HCT116 (cell line): ENCODE data around the gene MAPRE3. TPM values are rescaled to one million over a fixed set of nuclear protein-coding genes. Genes with fewer than 3 reads are reported as not detected.
A peak's percentile ranks its signal among the peaks of the same experiment; 100 is the strongest.

Experiments used
- ATAC-seq: fragments of 200-7000 bp; cut with Tn5 transposase; 2 replicates; pipeline ENCODE4 v1.9.1; 2020; ENCODE audit warnings: mild to moderate bottlenecking, moderate library complexity
- BruUV-seq: library from RNA; stranded (reverse); fragments of 400-500 nt; replicated peaks from 2 replicates; lab custom pipeline; 2021; lab: Mats Ljungman, UMichigan
- CTCF ChIA-PET: fragments of 300-600 bp; sonication (Branson Sonifier 250); formaldehyde crosslinking; loops from one replicate; lab custom pipeline; 2021; ENCODE audit warnings: antibody characterized with exemption; lab: Charles Lee
- POLR2A ChIA-PET: fragments of 300-600, 350-600 bp; sonication (Branson Sonifier 250); formaldehyde crosslinking; loops from one replicate; lab custom pipeline; 2021; ENCODE audit warnings: antibody characterized with exemption; lab: Charles Lee
- RAD21 ChIA-PET, 2 experiments: fragments of 300-600 bp; sonication (Branson Sonifier 250); formaldehyde crosslinking; loops; one replicate each; lab custom pipeline; 2023; ENCODE audit warnings: low total read pairs in 2 of 2; ENCODE audit not compliant: uncharacterized antibody in 2 of 2, unreplicated experiment in 2 of 2, low non-redundant PET in 1 of 2; lab: Charles Lee
- DNase-seq: peaks from one replicate; pipeline ENCODE4 v3.0.0-alpha.2; 2010; ENCODE audit warnings: low read depth, low spot score
- H2AFZ ChIP-seq: fragments of 200-600 bp; shearing (Covaris generic), sonication (generic); 2 replicates; pipeline ENCODE4 v1.6.1; 2017; ENCODE audit warnings: low read depth, mixed run types, mixed read lengths, antibody characterized with exemption, low read length; ENCODE audit not compliant: poor library complexity, severe bottlenecking
- H3K27ac ChIP-seq: 2 replicates; pipeline ENCODE4 v1.5.1; 2012; ENCODE audit warnings: low read depth, low read length
- H3K27me3 ChIP-seq: fragments of 200-600 bp; sonication (generic); 2 replicates; pipeline ENCODE4 v1.6.1; 2016; ENCODE audit warnings: mixed run types, low read length, mixed read lengths; ENCODE audit not compliant: insufficient read depth
- H3K36me3 ChIP-seq, 2 experiments: fragments of 200-500 bp in 1 of 2; fragments of 200-600 bp in 1 of 2; sonication (Bioruptor generic) in 1 of 2; sonication (generic) in 1 of 2; 2 replicates each; pipeline versions ENCODE4 v1.5.1 to v1.6.1; 2014 to 2016; ENCODE audit warnings: low read length in 2 of 2, inconsistent platforms in 1 of 2, mixed read lengths in 1 of 2, mixed run types in 1 of 2; ENCODE audit not compliant: insufficient read depth in 2 of 2, control insufficient read depth in 1 of 2
- H3K4me1 ChIP-seq, 2 experiments: fragments of 200-600 bp in 1 of 2; sonication (generic) in 1 of 2; 2 replicates each; pipeline versions ENCODE4 v1.5.1 to v1.6.1; 2012 to 2017; ENCODE audit warnings: low read length in 2 of 2, inconsistent platforms in 1 of 2, mild to moderate bottlenecking in 1 of 2, mixed read lengths in 1 of 2, mixed run types in 1 of 2, moderate library complexity in 1 of 2; ENCODE audit not compliant: insufficient read depth in 2 of 2, control insufficient read depth in 1 of 2
- H3K4me2 ChIP-seq: fragments of 200-600 bp; sonication (generic); 2 replicates; pipeline ENCODE4 v1.6.1; 2017; ENCODE audit warnings: mixed run types, low read length, mixed read lengths
- H3K4me3 ChIP-seq, 2 experiments: fragments of 200-600 bp in 1 of 2; sonication (generic) in 1 of 2; replicated peaks in 1 of 2; 2 replicates each; pipeline ENCODE4 v1.5.1; 2011 to 2016; ENCODE audit warnings: low read length in 2 of 2, control low read depth in 1 of 2, low read depth in 1 of 2, mild to moderate bottlenecking in 1 of 2, mixed read lengths in 1 of 2, mixed run types in 1 of 2
- H3K79me2 ChIP-seq: fragments of 200-600 bp; sonication (generic); 2 replicates; pipeline ENCODE4 v1.6.1; 2017; ENCODE audit warnings: mild to moderate bottlenecking, mixed run types, low read length, moderate library complexity, mixed read lengths; ENCODE audit not compliant: insufficient read depth
- H3K9ac ChIP-seq: fragments of 200-600 bp; sonication (generic); 2 replicates; pipeline ENCODE4 v1.6.1; 2016; ENCODE audit warnings: low read length, mixed read lengths
- H3K9me2 ChIP-seq: fragments of 200-600 bp; sonication (generic), shearing (Covaris generic); 2 replicates; pipeline ENCODE4 v1.6.1; 2017; ENCODE audit warnings: mixed run types, mild to moderate bottlenecking, moderate library complexity; ENCODE audit not compliant: insufficient read depth
- H3K9me3 ChIP-seq, 2 experiments: fragments of 200-500 bp in 1 of 2; fragments of 200-600 bp in 1 of 2; sonication (Bioruptor generic) in 1 of 2; sonication (generic) in 1 of 2; 2 replicates each; pipeline ENCODE4 v1.6.1; 2014 to 2017; ENCODE audit warnings: low read length in 2 of 2, mixed read lengths in 2 of 2, inconsistent platforms in 1 of 2, low read depth in 1 of 2, mild to moderate bottlenecking in 1 of 2, mixed run types in 1 of 2, moderate library complexity in 1 of 2; ENCODE audit not compliant: control insufficient read depth in 1 of 2, insufficient read depth in 1 of 2
- H4K20me1 ChIP-seq: fragments of 200-600 bp; sonication (generic), shearing (Covaris generic); 2 replicates; pipeline ENCODE4 v1.6.1; 2017; ENCODE audit warnings: mixed run types, mild to moderate bottlenecking, moderate library complexity; ENCODE audit not compliant: insufficient read depth
- CBX3 ChIP-seq: IDR thresholded peaks from 2 replicates; pipeline ENCODE4 v1.6.1; 2012; ENCODE audit warnings: low read depth
- ELF1 ChIP-seq: IDR thresholded peaks from 2 replicates; pipeline ENCODE4 v1.6.1; 2012; ENCODE audit warnings: low read depth, borderline replicate concordance
- SP1 ChIP-seq: IDR thresholded peaks from 2 replicates; pipeline ENCODE4 v1.6.1; 2012; ENCODE audit warnings: low read depth
- YY1 ChIP-seq: IDR thresholded peaks from 2 replicates; pipeline ENCODE4 v1.6.1; 2011; ENCODE audit warnings: low read length, low read depth, moderate library complexity, mild to moderate bottlenecking; ENCODE audit not compliant: insufficient replicate concordance; ENCODE audit errors: extremely low read depth
- ZFX ChIP-seq: fragments of 450-650 bp; IDR thresholded peaks from 2 replicates; pipeline ENCODE4 v1.6.1; 2017
- intact Hi-C: fragments of 100-400 bp; cut with micrococcal nuclease; formaldehyde crosslinking; loops from 2 replicates; pipeline ENCODE4 v1.10.0; 2022
- total RNA-seq: library from RNA; stranded (reverse); gene quantifications from one replicate; pipeline ENCODE4 v1.2.1, GENCODE V29; 2021; ENCODE audit not compliant: unreplicated experiment
- TF ChIP-seq, protein P1 (sequence below): IDR thresholded peaks from 2 replicates; pipeline ENCODE4 v1.6.1; 2012; ENCODE audit warnings: low read depth
- TF ChIP-seq, protein P2 (sequence below), 3 experiments: fragments of 200-600 bp in 1 of 3; sonication (generic) in 1 of 3; IDR thresholded peaks in 2 of 3; conservative IDR thresholded peaks in 1 of 3; 2 replicates each; pipeline ENCODE4 v1.5.1; 2012 to 2017; ENCODE audit warnings: low read depth in 2 of 3, low read length in 2 of 3, antibody characterized with exemption in 1 of 3, borderline replicate concordance in 1 of 3, control low read depth in 1 of 3, mild to moderate bottlenecking in 1 of 3, mixed read lengths in 1 of 3, mixed run types in 1 of 3, moderate library complexity in 1 of 3; ENCODE audit not compliant: insufficient read depth in 1 of 3
- TF ChIP-seq, protein P3 (sequence below): IDR thresholded peaks from 2 replicates; pipeline ENCODE4 v1.6.1; 2011; ENCODE audit warnings: mild to moderate bottlenecking, low read length, moderate library complexity; ENCODE audit not compliant: insufficient replicate concordance; ENCODE audit errors: extremely low read depth

MAPRE3 gene
- total RNA-seq, 1 experiment from 2014 or later = 12.1 TPM

DNA sequence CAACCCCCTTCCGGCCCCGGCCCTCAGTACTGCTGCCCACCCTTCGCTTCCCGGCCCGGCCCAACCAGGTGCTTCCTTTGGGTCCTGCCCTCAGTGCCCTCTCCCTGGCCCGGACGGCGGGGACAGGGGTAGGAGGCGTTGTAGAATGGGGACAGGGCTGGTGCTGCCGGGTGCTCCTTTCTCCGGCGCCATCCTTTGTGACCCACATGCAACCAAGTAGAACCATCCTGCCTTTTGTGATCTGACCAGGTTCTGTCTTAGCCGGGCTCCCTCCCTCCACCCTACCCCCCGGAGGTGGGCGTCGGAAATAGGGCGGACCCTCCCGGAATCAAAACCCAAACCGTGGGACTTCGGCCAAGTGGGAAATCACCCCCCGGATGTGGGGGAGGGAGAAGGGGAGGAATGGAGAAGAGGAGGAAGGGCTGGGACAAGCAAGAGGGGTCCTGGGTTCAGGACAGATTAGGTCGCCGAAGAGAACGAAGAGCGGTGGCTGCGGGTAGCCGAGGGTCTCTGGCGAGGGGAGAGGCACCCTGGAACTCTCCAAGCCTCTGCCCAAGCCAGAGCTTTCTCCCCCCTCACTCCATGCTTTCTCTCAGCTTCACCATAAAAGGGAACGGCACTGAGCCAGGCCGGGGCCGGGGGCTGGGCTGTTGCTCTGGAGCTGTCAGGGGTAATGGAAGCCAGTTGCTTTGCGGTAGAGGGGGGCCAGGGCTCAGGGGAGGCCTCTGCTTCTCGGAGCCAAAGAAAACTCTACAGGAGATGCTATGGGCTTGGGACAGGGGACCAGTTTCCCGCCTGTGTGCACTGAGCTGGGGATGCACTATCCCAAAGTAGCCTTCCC is 101.8 kb downstream of the MAPRE3 start:
- CTCF ChIA-PET = interaction anchor here (0.9 to 1.3 kb wide), 7 partner anchors 9 to 221 kb away, joined by 3 to 7 read pairs (median 3); partner anchors contain the start of genes AGBL5 and KHK
- H2AFZ ChIP-seq = no peak overlapping the region

More for the DNA sequence above, 101.8 kb downstream of the MAPRE3 start:
- Histone ChIP-seq H4K20me1 (no peaks in the 10 kb centered on the region), H3K4me1 (peaks cover 7 to 18% of the 10 kb centered on the region in 2 experiments), H3K79me2 (peaks cover 33% of the 10 kb centered on the region), H3K9me3 (no peaks in the 10 kb centered on the region), H3K4me3 (peak overlapping the region; percentile 48 to 98), H3K27me3 (no peaks in the 10 kb centered on the region), H3K27ac (peak overlapping the region; percentile 55; the same call in 1 of the 2 replicates), H3K36me3 (peaks cover 13 to 16% of the 10 kb centered on the region in 2 experiments; a peak in 2 of 4 replicates), H3K9me2 (no peaks in the 10 kb centered on the region), H3K9ac (peak overlapping the region; percentile 89), H3K4me2 (peak overlapping the region; percentile 89)
- ATAC-seq = peak; percentile 53
- TF ChIP-seq SP1 (no peak), ELF1 (no peak), ZFX (0 out of 2 replicates have a peak, but pooled peaks have one; percentile 8), CBX3 (no peak), YY1 (no peak)
- TF ChIP-seq, protein P1, sequence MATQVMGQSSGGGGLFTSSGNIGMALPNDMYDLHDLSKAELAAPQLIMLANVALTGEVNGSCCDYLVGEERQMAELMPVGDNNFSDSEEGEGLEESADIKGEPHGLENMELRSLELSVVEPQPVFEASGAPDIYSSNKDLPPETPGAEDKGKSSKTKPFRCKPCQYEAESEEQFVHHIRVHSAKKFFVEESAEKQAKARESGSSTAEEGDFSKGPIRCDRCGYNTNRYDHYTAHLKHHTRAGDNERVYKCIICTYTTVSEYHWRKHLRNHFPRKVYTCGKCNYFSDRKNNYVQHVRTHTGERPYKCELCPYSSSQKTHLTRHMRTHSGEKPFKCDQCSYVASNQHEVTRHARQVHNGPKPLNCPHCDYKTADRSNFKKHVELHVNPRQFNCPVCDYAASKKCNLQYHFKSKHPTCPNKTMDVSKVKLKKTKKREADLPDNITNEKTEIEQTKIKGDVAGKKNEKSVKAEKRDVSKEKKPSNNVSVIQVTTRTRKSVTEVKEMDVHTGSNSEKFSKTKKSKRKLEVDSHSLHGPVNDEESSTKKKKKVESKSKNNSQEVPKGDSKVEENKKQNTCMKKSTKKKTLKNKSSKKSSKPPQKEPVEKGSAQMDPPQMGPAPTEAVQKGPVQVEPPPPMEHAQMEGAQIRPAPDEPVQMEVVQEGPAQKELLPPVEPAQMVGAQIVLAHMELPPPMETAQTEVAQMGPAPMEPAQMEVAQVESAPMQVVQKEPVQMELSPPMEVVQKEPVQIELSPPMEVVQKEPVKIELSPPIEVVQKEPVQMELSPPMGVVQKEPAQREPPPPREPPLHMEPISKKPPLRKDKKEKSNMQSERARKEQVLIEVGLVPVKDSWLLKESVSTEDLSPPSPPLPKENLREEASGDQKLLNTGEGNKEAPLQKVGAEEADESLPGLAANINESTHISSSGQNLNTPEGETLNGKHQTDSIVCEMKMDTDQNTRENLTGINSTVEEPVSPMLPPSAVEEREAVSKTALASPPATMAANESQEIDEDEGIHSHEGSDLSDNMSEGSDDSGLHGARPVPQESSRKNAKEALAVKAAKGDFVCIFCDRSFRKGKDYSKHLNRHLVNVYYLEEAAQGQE = no peak
- TF ChIP-seq, protein P2, sequence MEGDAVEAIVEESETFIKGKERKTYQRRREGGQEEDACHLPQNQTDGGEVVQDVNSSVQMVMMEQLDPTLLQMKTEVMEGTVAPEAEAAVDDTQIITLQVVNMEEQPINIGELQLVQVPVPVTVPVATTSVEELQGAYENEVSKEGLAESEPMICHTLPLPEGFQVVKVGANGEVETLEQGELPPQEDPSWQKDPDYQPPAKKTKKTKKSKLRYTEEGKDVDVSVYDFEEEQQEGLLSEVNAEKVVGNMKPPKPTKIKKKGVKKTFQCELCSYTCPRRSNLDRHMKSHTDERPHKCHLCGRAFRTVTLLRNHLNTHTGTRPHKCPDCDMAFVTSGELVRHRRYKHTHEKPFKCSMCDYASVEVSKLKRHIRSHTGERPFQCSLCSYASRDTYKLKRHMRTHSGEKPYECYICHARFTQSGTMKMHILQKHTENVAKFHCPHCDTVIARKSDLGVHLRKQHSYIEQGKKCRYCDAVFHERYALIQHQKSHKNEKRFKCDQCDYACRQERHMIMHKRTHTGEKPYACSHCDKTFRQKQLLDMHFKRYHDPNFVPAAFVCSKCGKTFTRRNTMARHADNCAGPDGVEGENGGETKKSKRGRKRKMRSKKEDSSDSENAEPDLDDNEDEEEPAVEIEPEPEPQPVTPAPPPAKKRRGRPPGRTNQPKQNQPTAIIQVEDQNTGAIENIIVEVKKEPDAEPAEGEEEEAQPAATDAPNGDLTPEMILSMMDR (IDR thresholded peaks at IDR 0.05 in 2 of 3, conservative IDR thresholded peaks at IDR 0.05 in 1 of 3; ENCODE audit: borderline replicate concordance in 1 of 3, insufficient read depth in 1 of 3, low read depth in 2 of 3, low read length in 2 of 3) = no peak
- TF ChIP-seq, protein P3, sequence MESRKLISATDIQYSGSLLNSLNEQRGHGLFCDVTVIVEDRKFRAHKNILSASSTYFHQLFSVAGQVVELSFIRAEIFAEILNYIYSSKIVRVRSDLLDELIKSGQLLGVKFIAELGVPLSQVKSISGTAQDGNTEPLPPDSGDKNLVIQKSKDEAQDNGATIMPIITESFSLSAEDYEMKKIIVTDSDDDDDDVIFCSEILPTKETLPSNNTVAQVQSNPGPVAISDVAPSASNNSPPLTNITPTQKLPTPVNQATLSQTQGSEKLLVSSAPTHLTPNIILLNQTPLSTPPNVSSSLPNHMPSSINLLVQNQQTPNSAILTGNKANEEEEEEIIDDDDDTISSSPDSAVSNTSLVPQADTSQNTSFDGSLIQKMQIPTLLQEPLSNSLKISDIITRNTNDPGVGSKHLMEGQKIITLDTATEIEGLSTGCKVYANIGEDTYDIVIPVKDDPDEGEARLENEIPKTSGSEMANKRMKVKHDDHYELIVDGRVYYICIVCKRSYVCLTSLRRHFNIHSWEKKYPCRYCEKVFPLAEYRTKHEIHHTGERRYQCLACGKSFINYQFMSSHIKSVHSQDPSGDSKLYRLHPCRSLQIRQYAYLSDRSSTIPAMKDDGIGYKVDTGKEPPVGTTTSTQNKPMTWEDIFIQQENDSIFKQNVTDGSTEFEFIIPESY = no peak
- BruUV-seq = no TSS peak
- intact Hi-C loops = no loop called here
- ChIA-PET RAD21 (no interaction called here), POLR2A (interaction anchor here (1.4 kb wide), 2 partner anchors 9 to 21 kb away, joined by 5 to 6 read pairs; partner anchors contain the start of gene AGBL5)
- no peak for DNase-seq
